GM21526 (cell line): ENCODE results near the gene USP27X.

Source experiments
- ATAC-seq: cut with Tn5 transposase; IDR thresholded peaks from one replicate; pipeline ENCODE4 v1.9.1; 2021; ENCODE audit warnings: moderate library complexity; ENCODE audit not compliant: unreplicated experiment, low FRiP score

Gene USP27X

DNA sequence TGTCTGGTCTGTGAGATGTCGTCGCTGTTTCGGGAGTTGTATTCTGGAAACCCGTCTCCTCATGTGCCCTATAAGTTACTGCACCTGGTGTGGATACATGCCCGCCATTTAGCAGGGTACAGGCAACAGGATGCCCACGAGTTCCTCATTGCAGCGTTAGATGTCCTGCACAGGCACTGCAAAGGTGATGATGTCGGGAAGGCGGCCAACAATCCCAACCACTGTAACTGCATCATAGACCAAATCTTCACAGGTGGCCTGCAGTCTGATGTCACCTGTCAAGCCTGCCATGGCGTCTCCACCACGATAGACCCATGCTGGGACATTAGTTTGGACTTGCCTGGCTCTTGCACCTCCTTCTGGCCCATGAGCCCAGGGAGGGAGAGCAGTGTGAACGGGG, 1.4 kb downstream of the USP27X start:
- ATAC-seq: no peak

GRCh38 chrX:49884290-49884862, 5.1 kb downstream of the USP27X start:
- peak; percentile 62 for ATAC-seq

DNA sequence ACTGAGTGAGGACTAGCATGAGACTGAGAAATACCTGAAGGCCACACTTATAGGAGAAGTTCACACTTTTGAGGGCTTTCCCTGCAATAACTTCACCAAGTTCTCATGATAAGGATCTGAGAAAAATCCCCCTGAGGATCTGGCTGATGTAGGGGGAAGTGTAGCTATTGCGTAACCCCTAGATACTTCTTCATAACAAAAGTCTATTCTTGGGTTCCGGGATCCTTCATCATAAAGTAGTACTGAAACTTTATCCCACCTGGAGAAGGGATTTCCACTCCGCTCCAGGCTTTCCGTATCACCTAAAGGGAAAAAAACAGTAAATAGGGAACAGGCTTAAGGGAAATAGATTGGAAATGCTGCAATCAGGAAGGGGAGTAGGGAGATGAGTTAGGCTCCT, 13.3 kb downstream of the USP27X start:
- no peak for ATAC-seq

GRCh38 chrX:49896951-49897350, 17.7 kb downstream of the USP27X start:
- ATAC-seq: no peak

DNA sequence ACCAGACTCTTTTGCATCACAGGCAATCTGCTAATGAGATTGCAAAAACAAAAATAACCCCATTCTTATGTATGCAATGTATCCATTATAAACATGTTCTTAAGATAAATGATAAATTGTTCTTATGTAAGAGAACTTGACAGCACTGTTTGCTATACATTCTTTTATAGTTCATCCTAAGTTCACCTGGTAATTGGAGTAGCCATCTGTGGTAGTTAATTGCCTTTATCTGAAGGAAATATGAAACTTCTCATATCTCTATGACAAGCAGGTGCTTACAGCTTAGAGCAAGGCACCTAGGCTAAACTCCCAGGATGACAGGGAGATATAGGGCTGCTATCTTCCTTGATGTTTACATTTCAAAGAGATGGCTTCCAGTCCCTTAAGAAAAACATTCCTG, 21.8 kb downstream of the USP27X start:
- ATAC-seq: no peak

DNA sequence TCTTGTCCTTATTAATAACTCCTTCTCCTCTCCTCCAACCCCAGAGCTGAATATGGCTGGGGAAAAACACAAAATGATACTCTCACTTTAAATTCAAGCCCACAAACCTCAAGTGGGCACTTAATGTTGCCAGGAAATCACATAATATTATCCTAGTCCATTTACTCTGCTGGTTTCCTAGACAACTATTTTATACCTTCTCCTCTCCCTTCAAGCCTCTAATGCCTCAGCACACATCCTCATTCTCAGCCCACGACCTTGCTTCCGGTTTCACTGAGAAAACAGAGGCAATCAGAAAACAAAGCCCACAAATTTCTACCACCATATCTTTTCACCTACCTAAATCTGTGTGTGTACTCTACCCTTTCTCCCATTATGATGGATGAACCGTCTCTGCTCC, 31.1 kb downstream of the USP27X start:
- ATAC-seq: peak; percentile 72

DNA sequence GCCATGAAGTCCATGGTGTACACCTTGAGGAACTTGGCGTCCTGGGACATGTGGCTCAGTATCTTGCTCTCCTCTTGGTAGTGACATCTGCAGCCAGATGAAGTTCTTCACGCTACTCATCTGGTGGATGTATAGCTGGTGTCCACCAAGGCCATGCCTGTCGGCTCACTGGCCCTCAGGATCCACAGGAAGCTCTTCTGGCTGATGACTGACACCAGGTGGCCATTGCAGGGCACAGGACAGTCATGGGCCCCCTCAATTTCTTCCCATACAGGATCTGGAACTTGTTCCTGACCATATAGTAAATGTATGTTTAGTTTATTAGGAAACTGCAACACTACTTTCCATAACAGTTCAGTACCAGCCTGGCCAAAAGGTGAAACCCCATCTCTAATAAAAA, 32.8 kb downstream of the USP27X start:
- ATAC-seq: no peak

GRCh38 chrX:49912861-49913260, 33.6 kb downstream of the USP27X start:
- no peak for ATAC-seq

DNA sequence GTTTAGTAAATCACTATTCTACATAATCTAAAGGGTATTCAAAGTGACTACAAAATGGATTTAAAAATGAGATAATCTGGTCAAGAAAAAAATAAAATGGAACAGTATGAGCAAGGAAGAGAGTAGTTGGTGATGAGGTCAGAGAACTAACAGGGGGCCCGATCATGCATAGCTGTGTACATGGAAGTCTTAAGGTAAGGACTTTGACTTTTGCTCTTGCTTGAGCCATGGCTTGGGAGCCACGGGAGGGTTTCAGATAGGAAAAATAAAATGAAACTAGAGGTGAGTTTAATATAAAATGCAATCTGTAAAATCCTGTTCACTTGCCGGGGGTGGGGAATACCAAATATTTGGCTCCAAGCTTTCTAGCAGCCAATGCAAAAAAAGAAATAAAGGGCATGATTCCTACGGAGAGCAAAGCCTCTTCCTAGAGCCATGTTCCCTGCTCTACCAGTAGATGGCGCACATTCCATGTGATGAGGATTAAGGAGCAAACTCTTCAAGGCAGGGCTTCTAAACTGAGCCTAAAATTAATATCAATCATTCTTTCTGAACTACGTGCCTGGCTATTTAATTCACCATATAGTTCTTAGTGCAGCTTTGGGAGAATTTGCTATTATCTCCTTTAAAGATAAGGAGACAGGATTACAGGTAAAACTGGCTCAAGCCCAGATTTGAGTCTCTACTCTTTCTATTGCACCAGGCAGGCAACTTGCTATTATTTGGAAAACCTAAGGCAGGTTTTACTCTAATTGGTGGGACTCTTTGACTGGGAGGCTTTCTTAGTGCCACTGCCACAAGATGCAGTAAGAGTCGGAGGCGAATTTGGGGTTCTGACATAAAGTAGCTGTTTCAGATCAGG, 36.3 kb downstream of the USP27X start:
- ATAC-seq: no peak

DNA sequence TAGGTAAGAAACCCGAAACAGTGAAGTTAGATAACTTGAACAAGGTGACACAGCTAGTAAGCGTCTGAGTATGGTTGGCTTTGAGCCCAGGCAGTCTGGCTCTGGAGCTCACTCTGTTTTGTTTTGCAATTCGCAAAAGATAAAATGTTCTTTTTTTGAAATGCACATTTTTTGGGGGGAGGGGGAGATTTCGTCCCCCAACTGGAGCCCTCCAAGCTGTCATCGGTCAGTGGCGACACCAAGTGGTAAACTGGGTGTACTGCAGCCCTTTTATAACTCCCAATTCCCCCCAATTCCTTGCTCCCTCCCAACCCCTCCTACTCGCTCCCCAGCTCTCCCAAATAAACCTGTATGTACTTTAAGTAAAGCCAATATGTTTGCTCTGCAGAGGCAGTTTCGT, 40.3 kb downstream of the USP27X start:
- ATAC-seq: no peak

DNA sequence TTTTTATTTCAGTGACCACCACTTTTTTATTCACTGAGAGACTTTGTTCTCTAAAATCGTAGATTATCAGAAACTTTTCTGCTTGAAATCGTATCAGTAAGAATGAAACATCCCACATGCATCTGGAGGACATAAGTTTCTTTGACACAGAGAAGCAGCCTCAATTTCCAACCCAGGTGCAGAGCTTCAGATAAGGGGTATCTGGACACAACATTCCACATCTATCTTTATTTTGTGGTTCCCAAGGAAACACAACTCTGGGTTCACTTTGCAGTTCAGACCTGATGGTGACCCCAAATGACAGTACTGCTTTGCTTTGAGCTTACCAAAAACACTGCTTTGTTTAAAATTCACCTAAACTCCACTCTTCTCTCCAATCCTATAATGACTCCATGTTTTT, 41.8 kb downstream of the USP27X start:
- ATAC-seq: no peak

- peak; percentile 94 for ATAC-seq
These were observed 43.3 kb downstream of the USP27X start, which contains the start of gene CLCN5 for GRCh38 chrX:49922291-49923241. CLCN5 (plus strand) TSS chrX:49922596; CDS start chrX:49925299, 2,703 bp downstream.

GRCh38 chrX:49925176-49925575, 45.9 kb downstream of the USP27X start:
- ATAC-seq: no peak

- no peak for ATAC-seq
These were observed 50.8 kb downstream of the USP27X start for GRCh38 chrX:49930039-49930438.
